Caco-2 (cell line): ENCODE measurements around the gene MNS1. TPM values are rescaled to one million over a fixed set of nuclear protein-coding genes. Genes with fewer than 3 reads are reported as not detected.

Experiments used
- BruUV-seq: library from RNA; stranded (reverse); fragments of 400-500 nt; replicated peaks from 2 replicates; lab custom pipeline; 2021; lab: Mats Ljungman, UMichigan
- CTCF ChIA-PET: fragments of 300-600 bp; sonication (Branson Sonifier 250); formaldehyde crosslinking; loops from one replicate; lab custom pipeline; 2022; ENCODE audit warnings: antibody characterized with exemption; lab: Charles Lee
- POLR2A ChIA-PET: fragments of 300-600 bp; sonication (Branson Sonifier 250); formaldehyde crosslinking; loops from one replicate; lab custom pipeline; 2022; ENCODE audit warnings: antibody characterized with exemption; lab: Charles Lee
- DNase-seq, 2 experiments: peaks; one replicate each; pipeline versions ENCODE4 v3.0.0 to v3.0.0-alpha.2; 2020 to 2022
- H3K27me3 ChIP-seq: replicated peaks from 2 replicates; pipeline ENCODE4 v1.6.0; 2011; ENCODE audit warnings: low read length; ENCODE audit not compliant: control insufficient read depth, insufficient read depth
- H3K36me3 ChIP-seq: 2 replicates; pipeline ENCODE4 v1.5.1; 2011; ENCODE audit warnings: low read length; ENCODE audit not compliant: control insufficient read depth, insufficient read depth
- H3K4me1 ChIP-seq: fragments of 250-450 bp; sonication (Bioruptor Pico); 2 replicates; pipeline ENCODE4 v1.5.1; 2020; ENCODE audit warnings: mild to moderate bottlenecking
- H3K4me3 ChIP-seq: 2 replicates; pipeline ENCODE4 v1.5.1; 2011; ENCODE audit warnings: low read depth, mild to moderate bottlenecking, control low read depth, low read length
- H3K9me3 ChIP-seq: fragments of 250-450 bp; sonication (Bioruptor Pico); 2 replicates; pipeline ENCODE4 v1.5.1; 2020; ENCODE audit warnings: mild to moderate bottlenecking, moderate library complexity
- H3K27ac Mint-ChIP-seq: one replicate; pipeline ENCODE4 v1.8.0; 2022; ENCODE audit warnings: mixed read lengths; ENCODE audit not compliant: unreplicated experiment
- H3K27me3 Mint-ChIP-seq: one replicate; pipeline ENCODE4 v1.8.0; 2022; ENCODE audit warnings: mixed read lengths; ENCODE audit not compliant: insufficient read depth, unreplicated experiment
- H3K36me3 Mint-ChIP-seq: one replicate; pipeline ENCODE4 v1.8.0; 2022; ENCODE audit warnings: mild to moderate bottlenecking, mixed read lengths; ENCODE audit not compliant: insufficient read depth, unreplicated experiment
- H3K4me1 Mint-ChIP-seq: one replicate; pipeline ENCODE4 v1.8.0; 2022; ENCODE audit warnings: low read depth, mixed read lengths; ENCODE audit not compliant: unreplicated experiment
- H3K4me3 Mint-ChIP-seq: one replicate; pipeline ENCODE4 v1.8.0; 2022; ENCODE audit warnings: mild to moderate bottlenecking, moderate library complexity, mixed read lengths; ENCODE audit not compliant: unreplicated experiment
- H3K9me3 Mint-ChIP-seq: one replicate; pipeline ENCODE4 v1.8.0; 2022; ENCODE audit warnings: mixed read lengths; ENCODE audit not compliant: unreplicated experiment
- CTCF ChIP-seq, 2 experiments: fragments of 200-600 bp in 1 of 2; IDR thresholded peaks; 1 replicate in 1 of 2; 2 replicates in 1 of 2; pipeline versions ENCODE4 v1.5.1 to v1.8.0; 2011 to 2022; ENCODE audit warnings: antibody characterized with exemption in 1 of 2, control low read depth in 1 of 2, inconsistent platforms in 1 of 2, low read depth in 1 of 2, low read length in 1 of 2, mild to moderate bottlenecking in 1 of 2, moderate library complexity in 1 of 2; ENCODE audit not compliant: insufficient read depth in 1 of 2, severe bottlenecking in 1 of 2, unreplicated experiment in 1 of 2
- intact Hi-C: fragments of 100-400 bp; cut with micrococcal nuclease; formaldehyde crosslinking; loops from one replicate; pipeline ENCODE4 v1.10.0; 2022; ENCODE audit not compliant: unreplicated experiment
- total RNA-seq: library from RNA; stranded (reverse); gene quantifications from 2 replicates; pipeline ENCODE4 v1.2.3, GENCODE V29; 2022

The MNS1 gene
- total RNA-seq, 1 experiment from 2014 or later: 2.6 TPM

GRCh38 chr15:56468401-56468800 is 3.5 kb upstream of the MNS1 start:
- no peaks in the 10 kb centered on the region for H3K9me3 ChIP-seq
- no peak overlapping the region for H3K27ac Mint-ChIP-seq
- H3K4me1 Mint-ChIP-seq: no peaks in the 10 kb centered on the region
- H3K4me3 Mint-ChIP-seq: no peak overlapping the region
- H3K36me3 Mint-ChIP-seq: peaks cover 6% of the 10 kb centered on the region
- ChIA-PET POLR2A (no interaction called here), CTCF (interaction anchor here (0.6 kb wide), 1 partner anchor 25 kb away, joined by 3 read pairs; no protein-coding TSS in a partner anchor)
- no peaks in the 10 kb centered on the region for H3K36me3 ChIP-seq
- H3K4me1 ChIP-seq: no peaks in the 10 kb centered on the region
- DNase-seq: no peak
- BruUV-seq: no TSS peak
- H3K27me3 Mint-ChIP-seq: peaks cover 2% of the 10 kb centered on the region
- no peak for TF ChIP-seq CTCF (IDR thresholded peaks at IDR 0.05; ENCODE audit: insufficient read depth in 1 of 2, low read depth in 1 of 2, low read length in 1 of 2, severe bottlenecking in 1 of 2, unreplicated experiment in 1 of 2)
- no peak overlapping the region for H3K4me3 ChIP-seq
- H3K9me3 Mint-ChIP-seq: no peaks in the 10 kb centered on the region
- intact Hi-C loops: no loop called here
- no peaks in the 10 kb centered on the region for H3K27me3 ChIP-seq

GRCh38 chr15:56467616-56468015 is 2.7 kb upstream of the MNS1 start:
- ChIA-PET POLR2A (no interaction called here), CTCF (no interaction called here)
- H3K9me3 ChIP-seq: no peaks in the 10 kb centered on the region
- no TSS peak for BruUV-seq
- no peaks in the 10 kb centered on the region for H3K9me3 Mint-ChIP-seq
- H3K27ac Mint-ChIP-seq: no peak overlapping the region
- H3K36me3 Mint-ChIP-seq: peaks cover 6% of the 10 kb centered on the region
- no peaks in the 10 kb centered on the region for H3K27me3 ChIP-seq
- DNase-seq: no peak
- H3K4me3 ChIP-seq: no peak overlapping the region
- no peaks in the 10 kb centered on the region for H3K4me1 ChIP-seq
- intact Hi-C loops: no loop called here
- no peak for TF ChIP-seq CTCF (IDR thresholded peaks at IDR 0.05; ENCODE audit: insufficient read depth in 1 of 2, low read depth in 1 of 2, low read length in 1 of 2, severe bottlenecking in 1 of 2, unreplicated experiment in 1 of 2)
- H3K27me3 Mint-ChIP-seq: peaks cover 2% of the 10 kb centered on the region
- no peak overlapping the region for H3K4me3 Mint-ChIP-seq
- H3K36me3 ChIP-seq: no peaks in the 10 kb centered on the region
- H3K4me1 Mint-ChIP-seq: no peaks in the 10 kb centered on the region

- no peaks in the 10 kb centered on the region for H3K4me1 Mint-ChIP-seq
- TF ChIP-seq CTCF (IDR thresholded peaks at IDR 0.05; ENCODE audit: insufficient read depth in 1 of 2, low read depth in 1 of 2, low read length in 1 of 2, severe bottlenecking in 1 of 2, unreplicated experiment in 1 of 2): no peak
- no peak overlapping the region for H3K4me3 Mint-ChIP-seq
- Histone ChIP-seq H3K4me3 (no peak overlapping the region), H3K36me3 (no peaks in the 10 kb centered on the region), H3K4me1 (no peaks in the 10 kb centered on the region), H3K27me3 (no peaks in the 10 kb centered on the region), H3K9me3 (no peaks in the 10 kb centered on the region)
- peaks cover 6% of the 10 kb centered on the region for H3K36me3 Mint-ChIP-seq
- POLR2A ChIA-PET: no interaction called here
- no peak overlapping the region for H3K27ac Mint-ChIP-seq
- BruUV-seq: no TSS peak
- CTCF ChIA-PET: no interaction called here
- no peaks in the 10 kb centered on the region for H3K27me3 Mint-ChIP-seq
- H3K9me3 Mint-ChIP-seq: no peaks in the 10 kb centered on the region
- no peak for DNase-seq
- intact Hi-C loops: no loop called here
These were observed 4.0 kb downstream of the MNS1 start for GRCh38 chr15:56460947-56461346.
